ENCODE results near the gene PSMC4.

GRCh38 chr19:39929750-39930149 is 41.2 kb upstream of the PSMC4 start:
- TF ChIP-seq CTCF (conservative IDR thresholded peaks at IDR 0.05; ENCODE audit: low read length) (no peak), EZH2phosphoT487 (IDR thresholded peaks at IDR 0.05; ENCODE audit: borderline replicate concordance) (no peak)
